Limb (tissue), 2 donors: ENCODE measurements around the gene TMPRSS12.
"Not testable (repeated sequence)": the region's sequence is repeated elsewhere in the genome, so short reads cannot be mapped to it uniquely, and the experiment has no call there.

Source experiments
- DNase-seq, 2 donors: peaks; one replicate each; pipeline ENCODE4 v3.0.0-alpha.2; 2016; ENCODE audit errors: extremely low spot score in 2 of 2

Gene TMPRSS12

GRCh38 chr12:50842637-50843493 is at the start of gene TMPRSS12:
TMPRSS12 (plus strand) TSS chr12:50842926; CDS start chr12:50842965, 39 bp downstream.
- peak in 1 of 2 donors; percentile 51 for DNase-seq

- peak in 1 of 2 donors; percentile 6 for DNase-seq
Observed at GRCh38 chr12:50799908-50800307, 42.8 kb upstream of the TMPRSS12 start.

GRCh38 chr12:50803230-50803875 is 39.4 kb upstream of the TMPRSS12 start:
- no peak for DNase-seq

GRCh38 chr12:50806176-50806575 is 36.5 kb upstream of the TMPRSS12 start:
- no peak for DNase-seq

- not testable (repeated sequence) for DNase-seq
Observed at GRCh38 chr12:50809131-50809530, 33.6 kb upstream of the TMPRSS12 start.

- not testable (repeated sequence) for DNase-seq
Observed at GRCh38 chr12:50814921-50815320, 27.8 kb upstream of the TMPRSS12 start.

GRCh38 chr12:50820177-50820576 is 22.5 kb upstream of the TMPRSS12 start:
- no peak for DNase-seq

GRCh38 chr12:50822082-50822481 is 20.6 kb upstream of the TMPRSS12 start:
- DNase-seq, result no peak

- not testable (repeated sequence) for DNase-seq
Observed at GRCh38 chr12:50823724-50824123, 19.0 kb upstream of the TMPRSS12 start.

GRCh38 chr12:50824914-50825313 is 17.8 kb upstream of the TMPRSS12 start:
- DNase-seq, result no peak

- peak in 1 of 2 donors; percentile 79 for DNase-seq
Observed at GRCh38 chr12:50825372-50825838, 17.3 kb upstream of the TMPRSS12 start.

GRCh38 chr12:50828121-50828520 is 14.6 kb upstream of the TMPRSS12 start:
- no peak for DNase-seq

GRCh38 chr12:50828886-50829285 is 13.8 kb upstream of the TMPRSS12 start:
- DNase-seq, result no peak

GRCh38 chr12:50833801-50834200 is 8.9 kb upstream of the TMPRSS12 start:
- not testable (repeated sequence) for DNase-seq

GRCh38 chr12:50839042-50839441 is 3.7 kb upstream of the TMPRSS12 start:
- DNase-seq, result no peak

- DNase-seq, result no peak
Observed at GRCh38 chr12:50840809-50841487, 1.8 kb upstream of the TMPRSS12 start.

- no peak for DNase-seq
Observed at GRCh38 chr12:50841716-50842531, 802 bp upstream of the TMPRSS12 start.

- no peak for DNase-seq
Observed at GRCh38 chr12:50845021-50845647, 2.4 kb downstream of the TMPRSS12 start.

GRCh38 chr12:50848963-50849362 is 6.2 kb downstream of the TMPRSS12 start:
- DNase-seq, result no peak

GRCh38 chr12:50855218-50855617 is 12.5 kb downstream of the TMPRSS12 start:
- not testable (repeated sequence) for DNase-seq

- not testable (repeated sequence) for DNase-seq
Observed at GRCh38 chr12:50855679-50856078, 13.0 kb downstream of the TMPRSS12 start.
